ENCODE data around the gene TMEM132A. TPM values are rescaled to one million over a fixed set of nuclear protein-coding genes. Genes with fewer than 3 reads are reported as not detected.

TMEM132A gene
- total and polyA plus RNA-seq, 2 of the 13 experiments (the other 11 are each of a cell fraction or from before 2014, with no cell fraction given), result 11.1 to 32.9 TPM

DNA sequence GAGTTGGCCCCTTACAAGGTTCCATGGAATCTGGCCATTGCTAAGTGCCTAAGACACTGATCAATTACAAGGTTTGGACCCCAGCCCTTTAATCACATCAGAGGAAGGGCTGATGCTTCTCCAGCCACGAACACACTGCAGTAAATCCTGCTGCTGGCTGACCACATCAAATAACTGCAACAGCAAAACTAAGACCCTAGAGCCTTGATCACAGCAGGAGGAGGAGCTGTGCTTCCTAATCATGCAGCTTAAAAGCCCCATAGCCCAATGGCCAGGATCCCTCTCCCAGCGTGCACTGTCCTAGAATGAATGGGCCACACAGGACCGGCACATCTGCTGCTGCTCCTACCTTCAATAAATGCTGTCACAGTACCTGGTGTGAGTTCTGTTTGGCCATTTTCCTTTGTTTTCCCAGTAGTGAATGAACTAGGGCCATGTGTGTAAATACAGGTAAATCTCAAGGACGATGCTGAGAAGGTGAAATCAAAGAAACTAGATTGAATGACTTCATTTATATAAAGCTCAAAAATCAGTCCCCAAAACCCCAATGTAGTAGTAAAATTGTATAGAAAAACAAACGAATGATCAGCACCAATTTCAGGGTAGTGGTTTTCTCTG lies 44.2 kb upstream of the TMEM132A start:
- 82% methylated on average over 4 of the region's 5 CpGs for WGBS (ENCODE audit: low lambda C conversion rate)
- in situ Hi-C loops (cut with HindIII; ENCODE audit: extremely low pct_ligation_motif_present, low pct_unique_long_range_greater_than_20kb), result no loop called here
- Histone ChIP-seq H3K27me3 (ENCODE audit: control insufficient read depth in 1 of 2, insufficient read depth in 2 of 2, low read length in 2 of 2) (no peaks in the 10 kb centered on the region), H3K36me3 (replicated peaks in 1 of 2; ENCODE audit: control insufficient read depth in 1 of 2, insufficient read depth in 2 of 2, low read length in 2 of 2) (peaks cover 0 to 1% of the 10 kb centered on the region in 2 experiments; a peak in 1 of 5 replicates), H4K20me1 (ENCODE audit: insufficient read depth, low read length) (0 out of 2 replicates have a peak, but pooled peaks cover 3% of the 10 kb centered on the region), H3K27ac (ENCODE audit: extremely low read length, insufficient read depth, low read length) (no peak overlapping the region), H3K79me2 (ENCODE audit: insufficient read depth, low read length) (no peaks in the 10 kb centered on the region), H3K9me3 (ENCODE audit: low read length) (no peaks in the 10 kb centered on the region), H3K9ac (ENCODE audit: insufficient read depth, low read depth, low read length) (no peak overlapping the region), H3K4me2 (ENCODE audit: low read depth, low read length) (no peak overlapping the region), H3K4me3 (replicated peaks in 1 of 3; ENCODE audit: insufficient read depth in 1 of 3, low read depth in 2 of 3, low read length in 3 of 3) (no peak overlapping the region), H2AFZ (ENCODE audit: low read length) (no peak overlapping the region), H3K4me1 (ENCODE audit: insufficient read depth, low read length) (peaks cover 25% of the 10 kb centered on the region)
- no TSS peak for BruUV-seq (replicated peaks)
- ATAC-seq (no peak), FAIRE-seq (no peak), DNase-seq (ENCODE audit: low spot score) (no peak)
- POLR2A ChIA-PET, result interaction anchor here (1.0 to 1.5 kb wide), 2 partner anchors 24 to 37 kb away, joined by 4 to 5 read pairs; partner anchors contain the start of gene PTGDR2
- intact Hi-C loops (cut with micrococcal nuclease; ENCODE audit: unreplicated experiment), result loop anchor here (2.0 kb wide), 1 partner anchor 35 kb away; no protein-coding TSS in a partner anchor
- TF ChIP-seq FOXK1 (CRISPR knock-in tag; IDR thresholded peaks at IDR 0.05; ENCODE audit: borderline replicate concordance, low read depth) (no peak), NAIF1 (CRISPR knock-in tag; IDR thresholded peaks at IDR 0.05; ENCODE audit: borderline replicate concordance) (no peak), TBX3 (IDR thresholded peaks at IDR 0.05; ENCODE audit: borderline replicate concordance) (no peak), SP4 (CRISPR knock-in tag; IDR thresholded peaks at IDR 0.05) (no peak), JDP2 (CRISPR knock-in tag; IDR thresholded peaks at IDR 0.05; ENCODE audit: borderline replicate concordance) (no peak), KLF12 (CRISPR knock-in tag; IDR thresholded peaks at IDR 0.05; ENCODE audit: borderline replicate concordance) (no peak), ZBTB7B (CRISPR knock-in tag; IDR thresholded peaks at IDR 0.05) (no peak), ZNF878 (CRISPR knock-in tag; IDR thresholded peaks at IDR 0.05) (no peak)
- TF ChIP-seq, protein P1, sequence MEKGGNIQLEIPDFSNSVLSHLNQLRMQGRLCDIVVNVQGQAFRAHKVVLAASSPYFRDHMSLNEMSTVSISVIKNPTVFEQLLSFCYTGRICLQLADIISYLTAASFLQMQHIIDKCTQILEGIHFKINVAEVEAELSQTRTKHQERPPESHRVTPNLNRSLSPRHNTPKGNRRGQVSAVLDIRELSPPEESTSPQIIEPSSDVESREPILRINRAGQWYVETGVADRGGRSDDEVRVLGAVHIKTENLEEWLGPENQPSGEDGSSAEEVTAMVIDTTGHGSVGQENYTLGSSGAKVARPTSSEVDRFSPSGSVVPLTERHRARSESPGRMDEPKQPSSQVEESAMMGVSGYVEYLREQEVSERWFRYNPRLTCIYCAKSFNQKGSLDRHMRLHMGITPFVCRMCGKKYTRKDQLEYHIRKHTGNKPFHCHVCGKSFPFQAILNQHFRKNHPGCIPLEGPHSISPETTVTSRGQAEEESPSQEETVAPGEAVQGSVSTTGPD (CRISPR knock-in tag; IDR thresholded peaks at IDR 0.05), result no peak
- CTCF ChIA-PET (ENCODE audit: low intra/inter-chr PET ratio, low total read pairs), result interaction anchor here (0.8 kb wide), 1 partner anchor 42 kb away, joined by 3 read pairs; no protein-coding TSS in a partner anchor
